ENCODE data around the gene RAET1E. TPM values are rescaled to one million over a fixed set of nuclear protein-coding genes. Genes with fewer than 3 reads are reported as not detected.
"Not testable (repeated sequence)": the region's sequence is repeated elsewhere in the genome, so short reads cannot be mapped to it uniquely, and the experiment has no call there.

The RAET1E gene
- total RNA-seq, 1 donor from 2014 or later: 1.0 TPM

DNA sequence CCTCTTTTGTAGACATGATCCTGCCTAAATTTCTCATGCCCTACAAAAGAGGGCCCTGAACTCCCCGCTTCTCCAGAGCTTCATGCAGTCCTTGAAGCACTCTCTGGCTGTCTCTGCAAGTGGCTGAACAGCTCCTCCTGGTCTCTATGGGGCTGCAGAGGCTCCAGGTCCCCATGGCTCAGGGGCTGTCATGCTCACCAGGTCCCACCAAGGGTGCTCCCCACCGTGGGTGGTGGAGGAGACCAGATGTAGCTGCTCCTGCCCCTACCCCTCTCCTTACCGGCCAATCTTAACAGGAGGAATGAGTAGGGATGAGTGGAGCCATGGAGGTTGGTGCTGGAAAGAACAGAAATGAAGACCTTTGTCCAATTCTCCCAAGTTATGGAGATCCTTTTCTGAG, 14.8 kb upstream of the RAET1E start:
- not testable (repeated sequence) for H3K36me3 ChIP-seq (ENCODE audit: control insufficient read depth in 3 of 3, insufficient read depth in 3 of 3, low read length in 3 of 3); H3K27ac ChIP-seq (ENCODE audit: low read depth, low read length); H3K27me3 ChIP-seq (ENCODE audit: control insufficient read depth in 3 of 3, insufficient read depth in 3 of 3, low read length in 3 of 3); H3K9me3 ChIP-seq (ENCODE audit: control insufficient read depth in 3 of 3, low read length in 3 of 3); H3K4me1 ChIP-seq (ENCODE audit: control insufficient read depth in 3 of 3, insufficient read depth in 3 of 3, low read length in 3 of 3); H3K9ac ChIP-seq (ENCODE audit: low read depth in 1 of 3, low read length in 3 of 3); H3K4me3 ChIP-seq (ENCODE audit: low read length in 3 of 3)

DNA sequence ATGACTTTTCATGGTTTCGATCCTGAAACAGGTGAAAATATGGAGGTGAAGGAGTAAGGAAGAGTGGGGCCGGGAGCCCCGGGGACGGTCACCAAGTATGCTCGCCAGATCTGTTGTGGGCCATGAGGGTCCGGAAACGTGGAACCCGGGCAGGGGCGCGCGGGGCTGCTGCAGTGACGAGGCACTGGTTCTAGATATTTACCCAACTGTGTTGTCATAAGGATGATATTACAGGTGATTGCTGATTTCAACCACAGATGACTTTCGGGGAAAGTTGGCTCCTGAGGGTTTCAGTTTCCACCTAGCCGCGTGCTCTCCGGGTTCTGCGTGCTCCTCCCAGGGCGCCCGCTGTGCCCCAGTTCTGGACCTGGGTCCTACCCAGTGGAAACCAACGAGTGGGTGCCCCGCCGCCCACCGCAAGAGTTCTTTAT, 12.8 kb upstream of the RAET1E start:
- Histone ChIP-seq H3K27ac (ENCODE audit: low read depth, low read length) (no peak overlapping the region), H3K36me3 (ENCODE audit: control insufficient read depth in 3 of 3, insufficient read depth in 3 of 3, low read length in 3 of 3) (no peaks in the 10 kb centered on the region), H3K9me3 (ENCODE audit: control insufficient read depth in 3 of 3, low read length in 3 of 3) (no peaks in the 10 kb centered on the region), H3K27me3 (ENCODE audit: control insufficient read depth in 3 of 3, insufficient read depth in 3 of 3, low read length in 3 of 3) (peaks cover 0 to 2% (median 0%) of the 10 kb centered on the region in 3 donors), H3K4me3 (ENCODE audit: low read length in 3 of 3) (no peak overlapping the region), H3K9ac (ENCODE audit: low read depth in 1 of 3, low read length in 3 of 3) (no peak overlapping the region), H3K4me1 (ENCODE audit: control insufficient read depth in 3 of 3, insufficient read depth in 3 of 3, low read length in 3 of 3) (peaks cover 0 to 4% (median 4%) of the 10 kb centered on the region in 3 donors)

DNA sequence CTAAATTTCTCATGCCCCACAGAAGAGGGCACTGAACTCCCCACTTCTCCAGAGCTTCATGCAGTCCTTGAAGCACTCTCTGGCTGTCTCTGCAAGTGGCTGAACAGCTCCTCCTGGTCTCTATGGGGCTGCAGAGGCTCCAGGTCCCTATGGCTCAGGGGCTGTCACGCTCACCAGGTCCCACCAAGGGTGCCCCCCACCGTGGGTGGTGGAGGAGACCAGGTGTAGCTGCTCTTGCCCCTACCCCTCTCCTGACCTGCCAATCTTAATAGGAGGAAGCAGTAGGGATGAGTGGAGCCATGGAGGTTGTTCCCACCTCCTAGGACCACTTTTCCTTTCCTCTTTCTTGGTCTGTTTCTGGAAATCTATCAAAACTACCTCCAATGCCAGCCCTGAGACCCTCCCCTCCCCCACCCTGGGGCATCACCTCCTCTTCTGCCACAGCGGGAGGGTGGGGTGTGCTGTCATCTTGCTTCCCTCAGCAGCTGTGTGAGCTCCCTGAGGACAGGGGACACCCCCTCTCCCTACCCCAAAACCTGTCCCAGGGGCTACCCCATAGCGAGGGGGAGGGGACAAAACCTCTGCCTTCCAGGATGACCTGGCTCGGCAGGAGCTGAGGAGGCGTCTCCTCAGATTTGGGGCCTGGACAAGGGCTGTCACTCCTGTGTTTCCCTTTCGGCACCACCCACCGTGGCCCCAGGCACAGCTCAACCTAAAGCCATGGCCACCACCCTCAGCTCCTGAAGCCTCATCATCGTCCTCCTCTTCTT, 12.0 kb upstream of the RAET1E start:
- no peak overlapping the region for H3K9ac ChIP-seq (ENCODE audit: low read depth in 1 of 3, low read length in 3 of 3)
- H3K27ac ChIP-seq (ENCODE audit: low read depth, low read length): no peak overlapping the region
- H3K4me1 ChIP-seq (ENCODE audit: control insufficient read depth in 3 of 3, insufficient read depth in 3 of 3, low read length in 3 of 3): peaks cover 0 to 12% (median 10%) of the 10 kb centered on the region in 3 donors
- H3K36me3 ChIP-seq (ENCODE audit: control insufficient read depth in 3 of 3, insufficient read depth in 3 of 3, low read length in 3 of 3): no peaks in the 10 kb centered on the region
- peaks cover 0 to 2% (median 0%) of the 10 kb centered on the region in 3 donors for H3K27me3 ChIP-seq (ENCODE audit: control insufficient read depth in 3 of 3, insufficient read depth in 3 of 3, low read length in 3 of 3)
- no peaks in the 10 kb centered on the region for H3K9me3 ChIP-seq (ENCODE audit: control insufficient read depth in 3 of 3, low read length in 3 of 3)
- H3K4me3 ChIP-seq (ENCODE audit: low read length in 3 of 3): no peak overlapping the region

DNA sequence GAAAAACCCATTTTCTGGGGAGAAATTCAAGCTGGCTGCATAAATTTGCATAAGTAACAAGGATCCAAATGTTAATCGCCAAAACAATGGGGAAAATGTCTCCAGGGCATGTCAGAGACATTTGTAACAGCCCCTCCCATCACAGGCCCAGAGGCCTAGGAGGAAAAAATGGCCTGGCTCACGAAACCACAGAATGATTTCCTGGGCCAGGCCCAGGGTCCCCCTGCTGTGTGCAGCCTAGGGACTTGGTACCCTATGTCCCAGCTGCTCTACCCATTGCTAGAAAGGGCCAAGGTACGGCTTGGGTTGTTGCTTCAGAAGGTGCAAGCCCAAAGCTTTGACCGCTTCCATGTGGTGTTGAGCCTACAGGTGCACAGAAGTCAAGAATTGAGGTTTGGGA, 10.6 kb upstream of the RAET1E start:
- peaks cover 0 to 20% (median 12%) of the 10 kb centered on the region in 3 donors for H3K4me1 ChIP-seq (ENCODE audit: control insufficient read depth in 3 of 3, insufficient read depth in 3 of 3, low read length in 3 of 3)
- H3K36me3 ChIP-seq (ENCODE audit: control insufficient read depth in 3 of 3, insufficient read depth in 3 of 3, low read length in 3 of 3); H3K4me3 ChIP-seq (ENCODE audit: low read length in 3 of 3); H3K27ac ChIP-seq (ENCODE audit: low read depth, low read length); H3K9ac ChIP-seq (ENCODE audit: low read depth in 1 of 3, low read length in 3 of 3); H3K9me3 ChIP-seq (ENCODE audit: control insufficient read depth in 3 of 3, low read length in 3 of 3); H3K27me3 ChIP-seq (ENCODE audit: control insufficient read depth in 3 of 3, insufficient read depth in 3 of 3, low read length in 3 of 3): not testable (repeated sequence)

DNA sequence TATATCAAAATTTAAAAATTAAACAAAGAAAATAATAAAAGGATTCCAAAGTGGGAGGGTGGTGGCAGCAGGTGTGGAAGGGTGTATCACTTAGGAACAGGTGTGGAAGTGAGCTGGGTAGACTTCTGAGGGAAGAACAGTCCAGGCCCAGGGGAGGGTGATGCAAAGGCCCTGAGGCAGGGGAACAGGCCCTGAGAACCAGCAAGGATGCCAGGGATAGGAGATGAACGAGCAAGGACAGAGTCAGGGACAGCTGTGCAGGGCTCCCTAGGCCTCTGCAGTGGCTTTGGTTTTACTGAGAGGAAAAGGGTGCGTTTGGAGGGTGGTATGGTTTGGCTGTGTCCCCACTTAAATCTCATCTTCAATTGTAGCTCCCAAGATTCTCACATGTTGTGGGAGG, 9.4 kb upstream of the RAET1E start:
- Histone ChIP-seq H3K9me3 (ENCODE audit: control insufficient read depth in 3 of 3, low read length in 3 of 3) (no peaks in the 10 kb centered on the region), H3K36me3 (ENCODE audit: control insufficient read depth in 3 of 3, insufficient read depth in 3 of 3, low read length in 3 of 3) (no peaks in the 10 kb centered on the region)

DNA sequence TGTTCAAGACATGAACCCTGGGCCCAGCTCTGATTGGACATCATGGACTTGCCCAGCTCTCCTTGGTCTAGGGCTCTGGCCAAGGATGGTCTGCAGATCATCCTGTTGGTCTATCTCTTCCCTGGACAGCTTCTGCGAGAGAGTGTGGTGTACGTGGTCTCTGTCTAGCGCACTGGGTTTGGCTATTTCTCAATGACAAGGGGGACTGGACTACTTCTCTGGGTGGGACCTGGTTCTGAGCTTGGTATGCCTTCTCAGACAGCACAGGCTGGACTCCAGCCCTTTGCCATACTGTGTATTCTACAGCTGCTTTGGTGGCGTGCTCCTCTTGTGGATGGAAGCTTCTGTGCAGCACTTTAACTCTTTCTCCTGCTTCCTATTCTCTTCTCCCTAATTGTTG, 8.5 kb upstream of the RAET1E start:
- Histone ChIP-seq H3K9me3 (ENCODE audit: control insufficient read depth in 3 of 3, low read length in 3 of 3) (no peaks in the 10 kb centered on the region), H3K36me3 (ENCODE audit: control insufficient read depth in 3 of 3, insufficient read depth in 3 of 3, low read length in 3 of 3) (no peaks in the 10 kb centered on the region), H3K27ac (ENCODE audit: low read depth, low read length) (no peak overlapping the region), H3K4me3 (ENCODE audit: low read length in 3 of 3) (no peak overlapping the region), H3K27me3 (ENCODE audit: control insufficient read depth in 3 of 3, insufficient read depth in 3 of 3, low read length in 3 of 3) (peaks cover 0 to 1% (median 0%) of the 10 kb centered on the region in 3 donors), H3K9ac (ENCODE audit: low read depth in 1 of 3, low read length in 3 of 3) (no peak overlapping the region), H3K4me1 (ENCODE audit: control insufficient read depth in 3 of 3, insufficient read depth in 3 of 3, low read length in 3 of 3) (peaks cover 0 to 20% (median 12%) of the 10 kb centered on the region in 3 donors)

More for the DNA sequence above, 9.4 kb upstream of the RAET1E start:
- Histone ChIP-seq H3K4me3 (ENCODE audit: low read length in 3 of 3) (no peak overlapping the region), H3K27me3 (ENCODE audit: control insufficient read depth in 3 of 3, insufficient read depth in 3 of 3, low read length in 3 of 3) (peaks cover 0 to 2% (median 0%) of the 10 kb centered on the region in 3 donors), H3K4me1 (ENCODE audit: control insufficient read depth in 3 of 3, insufficient read depth in 3 of 3, low read length in 3 of 3) (peaks cover 0 to 20% (median 12%) of the 10 kb centered on the region in 3 donors), H3K27ac (ENCODE audit: low read depth, low read length) (no peak overlapping the region), H3K9ac (ENCODE audit: low read depth in 1 of 3, low read length in 3 of 3) (no peak overlapping the region)

DNA sequence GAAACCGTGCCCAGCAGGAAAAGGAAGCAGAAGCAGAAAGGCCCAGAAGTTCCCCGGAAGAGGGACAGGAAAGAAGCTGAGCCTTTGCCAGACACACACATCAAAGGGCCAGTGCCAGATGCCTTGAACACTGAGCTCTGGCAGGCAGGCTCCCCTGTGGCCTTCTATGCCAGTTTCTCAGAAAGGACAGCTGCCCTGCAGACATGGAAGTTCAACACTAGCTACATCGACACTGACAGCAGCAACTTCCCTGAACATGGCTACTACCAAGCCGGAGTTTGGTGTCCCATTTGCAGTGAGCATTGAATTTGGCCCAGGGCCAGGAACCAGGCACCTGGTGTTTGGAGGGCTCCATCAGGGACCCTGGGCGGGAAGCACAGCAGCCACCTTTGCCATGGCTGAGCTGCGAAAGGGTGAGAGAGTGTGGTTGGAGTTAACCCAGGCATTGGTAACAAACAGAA, 8.0 kb upstream of the RAET1E start:
- peaks cover 0 to 20% (median 12%) of the 10 kb centered on the region in 3 donors for H3K4me1 ChIP-seq (ENCODE audit: control insufficient read depth in 3 of 3, insufficient read depth in 3 of 3, low read length in 3 of 3)
- H3K27me3 ChIP-seq (ENCODE audit: control insufficient read depth in 3 of 3, insufficient read depth in 3 of 3, low read length in 3 of 3): no peaks in the 10 kb centered on the region
- H3K36me3 ChIP-seq (ENCODE audit: control insufficient read depth in 3 of 3, insufficient read depth in 3 of 3, low read length in 3 of 3): no peaks in the 10 kb centered on the region
- H3K4me3 ChIP-seq (ENCODE audit: low read length in 3 of 3): no peak overlapping the region
- no peak overlapping the region for H3K27ac ChIP-seq (ENCODE audit: low read depth, low read length)
- H3K9me3 ChIP-seq (ENCODE audit: control insufficient read depth in 3 of 3, low read length in 3 of 3): no peaks in the 10 kb centered on the region
- no peak overlapping the region for H3K9ac ChIP-seq (ENCODE audit: low read depth in 1 of 3, low read length in 3 of 3)

DNA sequence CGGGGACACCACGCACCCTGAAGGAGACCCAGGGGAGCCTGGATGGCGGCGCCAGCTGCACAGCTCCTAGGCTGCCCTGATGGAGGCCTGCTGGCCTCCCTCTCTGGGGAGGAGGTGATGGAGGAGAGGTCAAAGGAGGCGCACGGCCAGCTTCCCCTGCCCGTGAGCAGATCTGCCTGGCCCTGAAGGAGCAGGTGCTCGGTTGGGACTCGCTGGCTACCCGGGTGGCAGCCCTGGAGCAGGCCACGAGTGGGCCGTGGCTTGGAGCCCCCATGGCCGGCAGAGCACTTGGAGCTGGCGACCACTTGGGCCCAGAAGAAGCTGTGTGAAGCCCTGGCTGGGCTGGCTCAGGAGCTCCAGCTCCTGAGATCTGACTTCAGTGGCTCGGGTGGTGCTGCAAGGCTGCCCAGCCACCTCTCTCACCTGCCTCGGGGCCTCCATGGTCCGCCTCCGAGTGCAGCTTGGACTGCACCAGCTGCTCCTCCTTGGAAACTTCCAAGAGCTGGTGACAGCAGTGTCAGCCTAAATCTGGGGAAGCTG, 7.5 kb upstream of the RAET1E start:
- no peaks in the 10 kb centered on the region for H3K9me3 ChIP-seq (ENCODE audit: control insufficient read depth in 3 of 3, low read length in 3 of 3)
- H3K4me1 ChIP-seq (ENCODE audit: control insufficient read depth in 3 of 3, insufficient read depth in 3 of 3, low read length in 3 of 3): peaks cover 0 to 20% (median 12%) of the 10 kb centered on the region in 3 donors
- H3K9ac ChIP-seq (ENCODE audit: low read depth in 1 of 3, low read length in 3 of 3): no peak overlapping the region
- H3K4me3 ChIP-seq (ENCODE audit: low read length in 3 of 3): no peak overlapping the region
- H3K36me3 ChIP-seq (ENCODE audit: control insufficient read depth in 3 of 3, insufficient read depth in 3 of 3, low read length in 3 of 3): no peaks in the 10 kb centered on the region
- H3K27ac ChIP-seq (ENCODE audit: low read depth, low read length): no peak overlapping the region
- no peaks in the 10 kb centered on the region for H3K27me3 ChIP-seq (ENCODE audit: control insufficient read depth in 3 of 3, insufficient read depth in 3 of 3, low read length in 3 of 3)

DNA sequence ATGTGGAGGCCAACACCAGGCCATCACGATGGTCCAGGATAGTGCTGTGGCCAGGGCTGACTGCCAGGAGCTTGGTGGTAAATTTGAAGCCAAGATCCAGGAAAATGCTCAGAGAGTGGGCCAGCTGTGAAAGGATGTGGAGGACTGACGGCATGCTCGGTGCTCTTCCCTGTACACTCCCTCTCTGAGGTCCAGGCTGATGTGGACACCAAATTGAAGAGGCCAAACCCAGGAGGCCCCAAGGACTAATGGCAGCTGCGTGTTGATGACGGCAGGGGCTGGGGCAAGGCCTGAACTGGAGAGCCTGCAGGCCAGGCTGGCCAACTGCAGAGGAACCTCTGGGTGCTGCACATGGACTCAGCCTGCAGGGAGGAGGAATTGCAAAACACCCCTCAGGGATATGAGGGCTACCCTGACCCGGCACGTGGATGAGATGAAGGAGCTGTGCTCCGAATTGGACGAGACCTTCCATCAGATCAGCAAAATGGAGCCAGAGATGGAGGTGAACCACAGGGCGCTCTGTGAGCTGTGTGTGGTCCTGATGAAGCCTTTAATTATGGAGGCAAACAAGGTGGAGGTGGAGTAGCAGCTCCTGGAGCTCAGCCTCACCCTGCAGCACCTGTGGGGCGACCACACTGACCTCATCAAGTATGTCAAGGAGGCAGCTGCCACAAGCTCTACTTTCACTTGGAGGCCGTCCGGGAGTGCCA, 6.9 kb upstream of the RAET1E start:
- Histone ChIP-seq H3K4me3 (ENCODE audit: low read length in 3 of 3) (no peak overlapping the region), H3K4me1 (ENCODE audit: control insufficient read depth in 3 of 3, insufficient read depth in 3 of 3, low read length in 3 of 3) (peaks cover 0 to 20% (median 12%) of the 10 kb centered on the region in 3 donors), H3K9me3 (ENCODE audit: control insufficient read depth in 3 of 3, low read length in 3 of 3) (no peaks in the 10 kb centered on the region)

More for the DNA sequence above, 6.9 kb upstream of the RAET1E start:
- no peak overlapping the region for H3K27ac ChIP-seq (ENCODE audit: low read depth, low read length)
- H3K9ac ChIP-seq (ENCODE audit: low read depth in 1 of 3, low read length in 3 of 3): no peak overlapping the region
- H3K36me3 ChIP-seq (ENCODE audit: control insufficient read depth in 3 of 3, insufficient read depth in 3 of 3, low read length in 3 of 3): no peaks in the 10 kb centered on the region
- no peaks in the 10 kb centered on the region for H3K27me3 ChIP-seq (ENCODE audit: control insufficient read depth in 3 of 3, insufficient read depth in 3 of 3, low read length in 3 of 3)

Data from skeletal muscle tissue (tissue), 4 donors.